Kidney glomerular epithelial cell (primary cell): ENCODE data around the gene FAM221A.
A peak's percentile ranks its signal among the peaks of the same experiment; 100 is the strongest.
"Not testable (repeated sequence)": the region's sequence is repeated elsewhere in the genome, so short reads cannot be mapped to it uniquely, and the experiment has no call there.

ENCODE experiments used
- DNase-seq: peaks from one replicate; lab custom pipeline; 2025; lab: John Stamatoyannopoulos, UW

Gene FAM221A

DNA sequence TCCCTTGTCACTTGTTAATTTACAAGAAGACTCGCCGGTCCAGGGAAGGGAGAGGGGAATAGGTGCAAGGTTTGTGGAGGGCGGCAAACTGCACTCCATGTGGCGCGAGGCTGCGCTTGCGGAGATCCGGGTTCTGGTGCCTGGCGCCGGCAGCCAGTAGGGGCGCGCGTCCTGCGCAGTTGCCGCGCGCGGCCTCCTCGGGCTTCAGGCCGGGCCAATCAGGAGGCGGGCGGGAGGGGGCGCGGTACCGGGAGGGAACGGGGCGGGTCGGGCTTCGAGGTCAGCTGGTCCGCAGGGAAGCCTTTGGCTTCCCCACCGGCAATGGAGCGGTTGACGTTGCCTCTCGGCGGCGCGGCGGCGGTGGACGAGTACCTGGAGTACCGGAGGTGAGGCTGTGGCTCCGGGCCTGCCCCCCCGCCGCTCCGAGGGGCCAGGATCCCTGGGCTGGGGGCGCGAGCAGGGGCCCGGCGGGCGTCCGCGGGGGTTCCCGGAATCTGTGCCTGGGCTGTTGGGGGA, at the start of gene FAM221A:
Gene FAM221A (plus strand): TSS at position 302 of the 516 bp plus-strand sequence. CDS start 20 bp downstream, at position 322.
- DNase-seq = peak; percentile 67

DNA sequence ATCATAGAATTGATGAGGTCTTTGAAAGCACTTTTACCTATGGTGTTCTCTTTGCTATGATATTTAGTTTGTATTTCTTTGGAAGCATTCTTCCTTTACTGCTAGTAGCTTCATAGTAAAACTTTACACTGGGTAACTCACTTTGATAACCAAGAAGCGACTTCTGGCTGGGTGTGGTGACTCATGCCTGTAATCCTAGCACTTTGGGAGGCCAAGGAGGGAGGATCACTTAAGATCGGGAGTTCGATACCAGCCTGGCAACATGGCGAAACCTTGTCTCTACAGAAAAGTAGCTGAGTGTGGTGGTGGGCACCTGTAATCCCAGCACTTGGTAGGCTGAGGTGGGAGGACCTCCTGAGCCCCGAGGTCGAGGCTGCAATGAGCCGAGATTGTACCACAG, 46.6 kb upstream of the FAM221A start:
- no peak for DNase-seq

- no peak for DNase-seq
These were observed 34.2 kb upstream of the FAM221A start for GRCh38 chr7:23645822-23646221.

DNA sequence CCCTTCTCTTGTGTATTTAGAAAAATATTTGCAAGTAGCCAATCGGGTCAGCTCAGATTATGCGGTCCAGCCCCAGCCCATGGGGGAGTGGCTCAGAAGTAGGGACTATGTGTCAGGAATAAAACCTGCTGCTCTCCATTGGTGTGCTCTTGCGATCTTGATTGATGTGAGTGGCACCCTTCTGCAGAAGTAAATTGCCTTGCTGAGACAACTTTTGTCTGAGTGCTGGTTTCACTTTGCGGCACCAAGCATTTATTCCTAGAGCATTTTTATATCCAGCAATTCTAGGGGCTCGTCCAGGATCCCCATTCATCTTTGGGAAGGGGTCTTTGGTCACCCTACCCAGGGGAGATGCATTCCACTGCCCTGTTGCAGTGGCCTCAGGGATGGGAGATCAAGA, 26.1 kb upstream of the FAM221A start:
- DNase-seq = no peak

DNA sequence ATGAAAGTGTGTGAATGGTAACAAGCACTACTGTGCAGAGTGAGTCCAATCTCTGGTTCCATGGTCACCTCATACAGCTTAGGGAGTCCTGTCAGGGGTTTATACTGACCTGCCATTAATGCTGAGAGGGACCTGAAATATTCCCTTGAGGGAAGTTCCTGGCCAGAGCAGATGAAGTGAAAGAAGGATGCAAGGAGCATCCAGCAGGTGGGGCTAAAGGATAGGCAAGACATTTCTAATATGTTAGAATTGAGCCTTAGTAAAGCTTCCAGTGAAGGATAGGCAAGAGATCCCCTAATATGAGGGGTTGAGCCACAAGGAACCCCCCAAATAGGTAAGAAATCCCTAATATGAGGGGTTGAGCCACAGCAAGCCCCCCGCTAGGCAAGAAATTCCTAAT, 25.5 kb upstream of the FAM221A start:
- no peak for DNase-seq

GRCh38 chr7:23655433-23655832, 24.6 kb upstream of the FAM221A start:
- no peak for DNase-seq

GRCh38 chr7:23658831-23659427, 21.1 kb upstream of the FAM221A start:
- no peak for DNase-seq

DNA sequence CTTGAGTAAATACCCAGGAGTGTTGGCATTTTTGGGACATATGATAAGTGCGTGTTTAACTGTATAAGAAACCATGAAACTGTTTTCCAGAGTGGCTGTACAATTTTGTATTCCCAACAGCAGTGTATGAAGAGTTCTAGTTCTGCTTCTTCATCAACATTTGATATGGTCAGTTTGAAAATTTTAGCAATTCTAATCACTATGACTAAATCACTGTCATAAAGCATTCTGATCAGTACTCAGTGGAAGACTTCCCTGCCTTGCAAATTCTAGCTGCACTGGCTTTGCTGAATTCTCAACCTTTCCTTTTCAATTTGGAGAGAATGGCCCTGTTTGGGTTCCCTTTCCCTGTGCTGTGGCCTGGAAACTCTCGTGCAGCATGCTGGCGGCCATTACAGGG, 18.6 kb upstream of the FAM221A start:
- DNase-seq = no peak

GRCh38 chr7:23662124-23662983, 17.6 kb upstream of the FAM221A start:
- no peak for DNase-seq

GRCh38 chr7:23662984-23663313, 17.1 kb upstream of the FAM221A start:
- DNase-seq = no peak

DNA sequence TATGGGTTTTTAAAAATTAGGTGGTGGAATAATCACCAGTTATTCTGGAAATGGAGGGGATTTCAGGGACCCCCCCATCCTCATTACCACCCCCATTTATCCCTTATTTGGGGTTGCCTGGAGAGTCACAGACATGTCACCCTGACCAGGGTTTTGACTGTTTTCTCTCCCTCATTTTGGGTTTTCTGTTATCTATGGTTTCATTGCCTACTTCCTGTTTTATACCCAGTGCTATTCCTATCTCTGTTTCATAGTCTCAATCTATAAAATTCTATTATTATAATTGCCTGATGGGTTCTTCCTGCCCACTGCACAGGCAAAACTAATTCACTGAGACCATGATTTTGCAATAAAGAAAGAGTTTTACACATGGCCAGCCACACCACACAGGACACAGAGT, 15.9 kb upstream of the FAM221A start:
- DNase-seq = no peak

DNA sequence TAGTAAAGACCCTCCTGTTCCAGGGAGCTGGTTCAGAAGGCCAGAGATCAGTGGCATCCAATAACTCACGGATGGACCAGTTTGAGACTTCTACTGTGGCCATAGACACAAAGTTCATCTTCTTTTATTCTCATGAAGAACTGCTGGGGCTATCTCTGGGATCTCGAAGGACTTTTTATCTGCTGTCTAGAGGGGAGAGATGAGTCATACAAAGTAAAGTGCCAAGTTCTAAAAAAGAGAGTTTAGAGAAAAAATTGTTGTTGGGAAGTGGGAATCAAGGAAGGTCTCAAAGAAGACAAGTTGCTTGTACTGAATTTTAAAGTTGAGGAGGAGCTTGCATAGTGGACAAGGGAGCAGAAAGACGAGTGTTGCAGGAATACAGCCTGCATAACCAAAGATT, 8.0 kb upstream of the FAM221A start:
- DNase-seq = no peak

- DNase-seq = peak; percentile 46
These were observed 711 bp downstream of the FAM221A start for GRCh38 chr7:23680414-23681405.

DNA sequence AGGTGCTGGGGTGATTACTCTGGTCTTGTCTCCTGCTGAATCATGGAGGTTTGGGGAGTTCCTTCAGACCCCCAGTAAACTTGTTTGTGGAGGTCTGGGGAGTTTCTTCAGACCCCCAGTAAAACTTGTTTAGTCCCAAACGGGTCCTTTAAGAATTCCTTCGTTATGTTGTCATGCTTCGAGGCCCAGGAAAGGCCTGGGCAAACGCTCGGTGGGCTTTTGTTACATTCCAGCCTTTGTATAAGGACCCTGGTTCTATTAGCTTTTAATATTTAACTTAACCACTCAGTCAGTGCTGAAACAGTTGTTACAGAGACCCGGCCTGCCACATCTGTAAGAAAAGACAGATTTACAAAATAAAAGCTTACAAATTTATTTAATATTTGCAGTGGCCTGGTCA, 4.0 kb downstream of the FAM221A start:
- not testable (repeated sequence) for DNase-seq

DNA sequence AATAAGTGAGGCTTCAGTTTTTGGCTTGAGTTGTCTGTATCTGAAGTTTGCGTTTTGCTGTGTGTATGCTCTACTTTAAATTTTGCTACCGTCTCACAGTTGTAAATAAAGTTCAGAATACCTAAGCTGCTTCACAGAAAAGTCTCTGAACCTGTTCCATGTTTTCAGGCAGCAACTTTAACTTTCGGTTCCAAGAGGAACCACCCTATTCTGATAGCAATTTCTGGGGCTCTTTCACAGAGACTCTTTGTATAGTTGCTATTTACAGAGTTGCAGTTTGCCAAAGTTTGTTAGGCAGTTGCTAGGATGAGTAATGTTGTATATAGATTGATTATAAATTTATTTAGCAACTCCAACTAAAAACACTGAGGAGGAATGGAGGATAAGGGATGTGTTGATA, 5.7 kb downstream of the FAM221A start:
- no peak for DNase-seq

GRCh38 chr7:23687011-23687410, 7.0 kb downstream of the FAM221A start:
- no peak for DNase-seq

DNA sequence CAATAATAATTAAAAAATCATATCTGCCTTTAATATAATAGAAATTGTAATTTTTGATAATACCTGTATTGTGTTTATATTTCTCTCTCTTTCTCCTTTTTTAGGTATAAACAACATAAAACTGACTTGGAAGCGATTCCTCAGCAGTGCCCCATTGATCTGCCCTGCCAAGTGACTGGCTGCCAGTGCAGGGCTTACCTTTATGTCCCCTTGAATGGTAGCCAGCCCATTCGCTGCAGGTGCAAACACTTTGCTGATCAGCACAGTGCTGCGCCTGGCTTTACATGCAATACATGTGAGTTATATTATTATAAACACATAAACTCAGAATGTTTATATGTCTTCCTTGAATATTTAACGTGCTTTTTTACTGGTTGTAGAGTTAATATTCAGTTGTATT, 9.2 kb downstream of the FAM221A start:
- DNase-seq = no peak

DNA sequence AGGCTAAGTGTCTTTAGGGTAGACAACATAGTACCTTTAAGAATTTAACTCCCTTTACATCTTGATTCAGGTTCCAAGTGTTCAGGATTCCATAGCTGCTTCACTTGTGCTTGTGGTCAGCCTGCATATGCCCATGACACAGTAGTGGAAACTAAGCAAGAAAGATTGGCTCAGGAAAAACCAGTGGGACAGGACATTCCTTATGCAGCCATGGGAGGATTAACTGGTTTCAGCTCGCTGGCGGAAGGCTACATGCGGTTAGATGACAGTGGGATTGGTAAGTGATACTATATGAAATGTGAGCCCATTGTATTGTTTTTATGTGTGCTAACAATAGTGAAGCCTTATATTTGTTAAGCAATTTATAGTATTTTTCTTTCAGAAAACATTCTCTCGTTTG, 11.3 kb downstream of the FAM221A start:
- DNase-seq = no peak

GRCh38 chr7:23693224-23693623, 13.2 kb downstream of the FAM221A start:
- no peak for DNase-seq

GRCh38 chr7:23696916-23697441, 17.0 kb downstream of the FAM221A start:
- peak; percentile 62 for DNase-seq

DNA sequence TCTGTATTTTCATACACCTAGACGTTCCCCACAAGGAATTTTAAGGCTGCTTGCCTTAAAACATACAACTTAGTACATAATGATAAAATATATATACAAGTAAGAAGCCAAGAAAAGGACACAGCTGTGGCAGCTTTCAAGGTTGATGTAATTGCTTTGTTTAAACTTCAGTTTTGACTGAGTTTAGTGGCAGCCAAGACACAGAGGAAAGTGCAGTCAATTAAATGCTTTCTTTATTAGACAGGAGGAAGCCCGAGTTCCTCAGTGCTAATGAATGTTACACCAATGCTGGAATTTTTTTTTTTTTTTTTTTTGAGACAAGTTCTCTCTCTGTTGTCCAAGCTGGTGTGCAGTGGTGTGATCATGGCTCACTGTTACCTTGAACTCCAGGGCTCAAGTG, 18.8 kb downstream of the FAM221A start:
- no peak for DNase-seq

- DNase-seq = no peak
These were observed 20.0 kb downstream of the FAM221A start for GRCh38 chr7:23700046-23700445.
